WTC11 (cell line): ENCODE results near the gene ID3. TPM values are rescaled to one million over a fixed set of nuclear protein-coding genes. Genes with fewer than 3 reads are reported as not detected.

Source experiments
- ATAC-seq: fragments of 200-7000 bp; cut with Tn5 transposase; 2 replicates; pipeline ENCODE4 v1.10.0; 2021; ENCODE audit warnings: mild to moderate bottlenecking, moderate library complexity
- CTCF ChIA-PET: fragments of 300-600 bp; sonication (Branson Sonifier 250); formaldehyde crosslinking; loops from one replicate; lab custom pipeline; 2021; ENCODE audit warnings: antibody characterized with exemption; lab: Charles Lee
- POLR2A ChIA-PET: fragments of 350-600 bp; sonication (Branson Sonifier 250); formaldehyde crosslinking; loops from one replicate; lab custom pipeline; 2021; ENCODE audit warnings: antibody characterized with exemption; lab: Charles Lee
- DNase-seq: peaks from one replicate; pipeline ENCODE4 v3.0.0; 2021; ENCODE audit warnings: low spot score
- H3K27ac Mint-ChIP-seq: 2 replicates; pipeline ENCODE4 v1.8.0; 2021; ENCODE audit warnings: mixed read lengths
- H3K27me3 Mint-ChIP-seq: 2 replicates; pipeline ENCODE4 v1.8.0; 2021; ENCODE audit warnings: low read depth, mild to moderate bottlenecking, moderate library complexity, mixed read lengths
- H3K36me3 Mint-ChIP-seq: 2 replicates; pipeline ENCODE4 v1.8.0; 2021; ENCODE audit warnings: mixed read lengths
- H3K4me1 Mint-ChIP-seq: 2 replicates; pipeline ENCODE4 v1.8.0; 2022; ENCODE audit warnings: mixed read lengths
- H3K4me3 Mint-ChIP-seq: 2 replicates; pipeline ENCODE4 v1.8.0; 2021; ENCODE audit warnings: mild to moderate bottlenecking, moderate library complexity, mixed read lengths
- H3K9me3 Mint-ChIP-seq: 2 replicates; pipeline ENCODE4 v1.8.0; 2021; ENCODE audit warnings: mixed read lengths
- AFF4 ChIP-seq: sonication (generic); formaldehyde crosslinking; IDR thresholded peaks from 2 replicates; pipeline ENCODE4 v1.8.1; 2023; ENCODE audit warnings: mild to moderate bottlenecking, missing genetic modification reagents, borderline replicate concordance
- ARID4B ChIP-seq: sonication (generic); formaldehyde crosslinking; IDR thresholded peaks from 2 replicates; pipeline ENCODE4 v1.8.0; 2023; ENCODE audit warnings: missing genetic modification reagents, mild to moderate bottlenecking, borderline replicate concordance
- CBFB ChIP-seq: sonication (generic); formaldehyde crosslinking; IDR thresholded peaks from 2 replicates; pipeline ENCODE4 v1.8.1; 2022; ENCODE audit warnings: mild to moderate bottlenecking, low read depth, missing genetic modification reagents
- FOXP1 ChIP-seq: sonication (generic); formaldehyde crosslinking; IDR thresholded peaks from 2 replicates; pipeline ENCODE4 v1.8.0; 2022; ENCODE audit warnings: missing genetic modification reagents, mild to moderate bottlenecking, moderate library complexity, borderline replicate concordance
- MAX ChIP-seq: sonication (generic); formaldehyde crosslinking; IDR thresholded peaks from 2 replicates; pipeline ENCODE4 v1.8.0; 2022; ENCODE audit warnings: mild to moderate bottlenecking, missing genetic modification reagents
- MXD4 ChIP-seq: fragments of 250-450 bp; sonication (Bioruptor Pico); IDR thresholded peaks from 2 replicates; pipeline ENCODE4 v1.8.0; 2021; ENCODE audit warnings: mild to moderate bottlenecking, moderate library complexity, borderline replicate concordance
- NR2C2 ChIP-seq: sonication (generic); formaldehyde crosslinking; IDR thresholded peaks from 2 replicates; pipeline ENCODE4 v1.8.0; 2022; ENCODE audit warnings: mild to moderate bottlenecking, missing genetic modification reagents
- STAT6 ChIP-seq: sonication (generic); formaldehyde crosslinking; conservative IDR thresholded peaks from 2 replicates; pipeline ENCODE4 v1.8.1; 2023; ENCODE audit warnings: mild to moderate bottlenecking, low read depth, missing genetic modification reagents, moderate library complexity
- ZBTB21 ChIP-seq: sonication (generic); formaldehyde crosslinking; IDR thresholded peaks from 2 replicates; pipeline ENCODE4 v1.8.1; 2023; ENCODE audit warnings: mild to moderate bottlenecking, missing genetic modification reagents, borderline replicate concordance
- ZNF396 ChIP-seq: fragments of 250-450 bp; sonication (Bioruptor Pico); IDR thresholded peaks from 2 replicates; pipeline ENCODE4 v1.8.0; 2021; ENCODE audit warnings: mild to moderate bottlenecking, moderate library complexity, borderline replicate concordance
- total RNA-seq: library from RNA; stranded (reverse); gene quantifications from 3 replicates; pipeline ENCODE4 v1.2.3, GENCODE V29; 2021
- TF ChIP-seq, protein P1 (sequence below): sonication (generic); formaldehyde crosslinking; conservative IDR thresholded peaks from 2 replicates; pipeline ENCODE4 v1.8.1; 2022; ENCODE audit warnings: mild to moderate bottlenecking, missing genetic modification reagents
- TF ChIP-seq, protein P2 (sequence below): sonication (generic); formaldehyde crosslinking; IDR thresholded peaks from 2 replicates; pipeline ENCODE4 v1.8.1; 2023; ENCODE audit warnings: mild to moderate bottlenecking, missing genetic modification reagents, moderate library complexity
- TF ChIP-seq, protein P3 (sequence below): sonication (generic); formaldehyde crosslinking; IDR thresholded peaks from 2 replicates; pipeline ENCODE4 v1.8.1; 2023; ENCODE audit warnings: mild to moderate bottlenecking, missing genetic modification reagents, moderate library complexity

Gene ID3
- total RNA-seq, 1 experiment from 2014 or later: 168 TPM

DNA sequence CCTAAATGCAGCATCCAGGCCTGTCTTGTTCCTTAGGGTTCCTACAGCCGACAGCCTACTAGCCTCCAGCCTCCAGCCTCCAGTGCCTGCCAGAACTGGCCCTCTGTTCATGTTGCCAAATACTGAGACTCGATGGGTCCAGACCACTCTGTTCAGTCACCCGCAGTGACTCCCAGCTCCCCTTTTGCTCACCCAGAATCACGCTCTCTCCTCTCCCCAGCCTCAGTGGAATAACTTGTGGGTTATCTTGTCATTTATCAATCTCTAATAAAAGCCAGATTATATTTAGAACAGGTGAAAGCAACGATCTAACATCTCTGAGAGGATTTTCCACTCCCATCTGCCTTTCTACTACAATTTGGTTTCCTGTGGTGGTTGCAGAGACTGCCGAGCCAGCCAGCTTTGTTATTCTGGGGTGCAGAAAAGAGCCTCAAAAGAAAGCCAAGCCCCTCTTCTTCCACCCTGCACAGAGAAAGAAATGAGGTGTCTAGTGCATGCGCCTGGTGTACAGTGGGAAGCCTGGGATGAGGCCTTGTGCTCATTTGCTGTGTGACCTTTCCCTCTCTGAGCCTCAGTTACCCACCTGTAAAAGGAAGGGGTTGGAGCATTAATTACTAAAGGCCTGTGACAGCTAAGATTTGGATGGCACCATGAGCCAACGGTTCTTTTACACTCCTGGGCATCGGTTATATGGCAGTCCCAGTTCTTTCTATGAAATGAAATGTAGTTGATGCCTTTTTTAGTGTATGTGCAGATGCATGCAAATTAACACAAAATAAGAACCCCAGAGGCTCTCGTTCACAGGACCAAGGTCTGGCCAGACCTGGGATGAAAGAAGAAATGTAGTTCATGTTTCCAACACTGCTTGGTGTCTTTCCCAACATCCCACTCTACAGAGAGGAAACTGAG lies 42.9 kb upstream of the ID3 start (continued):
- TF ChIP-seq FOXP1 (CRISPR knock-in tag) (no peak), AFF4 (CRISPR knock-in tag) (no peak), STAT6 (CRISPR knock-in tag) (no peak)

GRCh38 chr1:23601135-23601967 lies 42.0 kb upstream of the ID3 start:
- peaks cover 71% of the 10 kb centered on the region for H3K4me1 Mint-ChIP-seq
- no peak overlapping the region for H3K4me3 Mint-ChIP-seq
- no peaks in the 10 kb centered on the region for H3K36me3 Mint-ChIP-seq
- ChIA-PET CTCF (interaction anchor here (0.6 to 6.2 kb wide), 5 partner anchors 19 to 57 kb away, joined by 3 to 70 read pairs (median 7); no protein-coding TSS in a partner anchor), POLR2A (interaction anchor here (0.6 to 1.1 kb wide), 3 partner anchors 10 to 117 kb away, joined by 3 to 5 read pairs (median 4); partner anchors contain the start of gene ASAP3)
- DNase-seq: no peak
- no peaks in the 10 kb centered on the region for H3K27me3 Mint-ChIP-seq
- H3K27ac Mint-ChIP-seq: peak overlapping the region; percentile 41; the same call in 1 of the 2 replicates
- no peaks in the 10 kb centered on the region for H3K9me3 Mint-ChIP-seq
- ATAC-seq: no peak
- TF ChIP-seq, protein P1, sequence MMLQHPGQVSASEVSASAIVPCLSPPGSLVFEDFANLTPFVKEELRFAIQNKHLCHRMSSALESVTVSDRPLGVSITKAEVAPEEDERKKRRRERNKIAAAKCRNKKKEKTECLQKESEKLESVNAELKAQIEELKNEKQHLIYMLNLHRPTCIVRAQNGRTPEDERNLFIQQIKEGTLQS (CRISPR knock-in tag): no peak
- TF ChIP-seq, protein P2, sequence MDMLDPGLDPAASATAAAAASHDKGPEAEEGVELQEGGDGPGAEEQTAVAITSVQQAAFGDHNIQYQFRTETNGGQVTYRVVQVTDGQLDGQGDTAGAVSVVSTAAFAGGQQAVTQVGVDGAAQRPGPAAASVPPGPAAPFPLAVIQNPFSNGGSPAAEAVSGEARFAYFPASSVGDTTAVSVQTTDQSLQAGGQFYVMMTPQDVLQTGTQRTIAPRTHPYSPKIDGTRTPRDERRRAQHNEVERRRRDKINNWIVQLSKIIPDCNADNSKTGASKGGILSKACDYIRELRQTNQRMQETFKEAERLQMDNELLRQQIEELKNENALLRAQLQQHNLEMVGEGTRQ: no peak
- TF ChIP-seq ZNF396 (CRISPR knock-in tag): no peak
- TF ChIP-seq CBFB: no peak
- TF ChIP-seq MXD4: no peak
- no peak for TF ChIP-seq ARID4B (CRISPR knock-in tag)
- TF ChIP-seq ZBTB21 (CRISPR knock-in tag): no peak
- no peak for TF ChIP-seq NR2C2 (CRISPR knock-in tag)
- no peak for TF ChIP-seq MAX
- TF ChIP-seq, protein P3, sequence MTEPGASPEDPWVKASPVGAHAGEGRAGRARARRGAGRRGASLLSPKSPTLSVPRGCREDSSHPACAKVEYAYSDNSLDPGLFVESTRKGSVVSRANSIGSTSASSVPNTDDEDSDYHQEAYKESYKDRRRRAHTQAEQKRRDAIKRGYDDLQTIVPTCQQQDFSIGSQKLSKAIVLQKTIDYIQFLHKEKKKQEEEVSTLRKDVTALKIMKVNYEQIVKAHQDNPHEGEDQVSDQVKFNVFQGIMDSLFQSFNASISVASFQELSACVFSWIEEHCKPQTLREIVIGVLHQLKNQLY (CRISPR knock-in tag): no peak
- no peak for TF ChIP-seq STAT6 (CRISPR knock-in tag)
